Measurements from ENCODE around the gene ZNF761.

DNA sequence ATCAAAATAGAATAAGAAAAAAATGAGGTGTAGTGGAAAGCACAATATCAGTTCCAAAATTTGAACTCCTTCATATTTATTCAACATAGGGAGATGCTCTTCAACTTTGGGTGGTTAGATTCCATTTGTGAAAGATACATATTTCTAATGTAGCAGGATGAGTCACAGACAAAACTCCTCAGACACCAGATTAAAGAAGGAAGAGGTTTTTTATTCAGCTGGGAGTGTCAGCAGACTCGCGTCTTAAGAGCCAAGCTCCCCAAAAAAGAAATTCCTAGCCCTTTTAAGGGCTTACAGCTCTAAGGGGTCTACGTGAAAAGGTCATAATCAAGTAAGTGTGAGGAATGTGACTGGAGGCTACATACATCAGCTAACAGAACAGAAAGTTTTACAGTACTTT is 43.6 kb upstream of the ZNF761 start:
- no peak for TF ChIP-seq SUZ12 (IDR thresholded peaks at IDR 0.05; ENCODE audit: extremely low read depth, insufficient read depth, insufficient read length)
- no peak for TF ChIP-seq ZNF274 (IDR thresholded peaks at IDR 0.05; ENCODE audit: low read depth, low read length)

Data from NT2/D1 (cell line).